Measurements from ENCODE around the gene OMD. TPM values are rescaled to one million over a fixed set of nuclear protein-coding genes. Genes with fewer than 3 reads are reported as not detected.

The OMD gene
- total and polyA plus RNA-seq, 4 donors, result 36.4 to 176 (median 99.8) TPM

DNA sequence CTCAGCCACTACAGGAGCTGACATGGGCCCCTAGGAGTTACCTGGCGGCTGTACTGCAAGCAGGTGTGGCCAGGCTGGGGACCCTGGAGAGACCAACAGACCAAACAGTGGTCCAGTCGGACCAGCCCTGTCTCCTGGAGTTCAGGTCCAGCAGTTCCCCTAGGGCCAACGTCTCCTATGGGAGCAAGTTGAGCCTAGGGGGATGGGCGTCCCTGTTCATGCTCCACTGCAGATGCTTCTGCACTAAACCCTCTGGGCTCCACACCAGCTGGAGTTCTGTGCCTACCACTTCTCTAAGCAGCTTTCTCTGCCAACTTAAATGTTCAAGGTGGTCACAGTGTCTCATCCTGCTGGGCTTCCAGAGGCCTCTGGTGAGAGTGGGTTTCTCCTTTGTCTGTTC lies 20.6 kb upstream of the OMD start:
- H3K27me3 ChIP-seq (ENCODE audit: control insufficient read depth in 1 of 2, insufficient read depth in 2 of 2, low read length in 1 of 2), result no peaks in the 10 kb centered on the region
- DNase-seq (no peak), ATAC-seq (ENCODE audit: low FRiP score) (no peak)
- H3K36me3 ChIP-seq (ENCODE audit: control insufficient read depth in 1 of 2, insufficient read depth in 2 of 2, low read length in 1 of 2), result no peaks in the 10 kb centered on the region
- 85 to 89% methylated on average over 4 of the region's 4 CpGs for WGBS, 2 donors
- no peak overlapping the region for H3K4me3 ChIP-seq (ENCODE audit: low read length in 2 of 2)
- H3K9me3 ChIP-seq (ENCODE audit: control insufficient read depth, low read length), result no peaks in the 10 kb centered on the region
- H3K27ac ChIP-seq (ENCODE audit: low read depth in 1 of 2, low read length in 2 of 2), result no peak overlapping the region
- intact Hi-C loops (cut with DNase I), result no loop called here
- H3K4me1 ChIP-seq (ENCODE audit: control insufficient read depth in 1 of 2, insufficient read depth in 2 of 2, low read length in 2 of 2), result peaks cover 0 to 2% of the 10 kb centered on the region in 2 donors

GRCh38 chr9:92440751-92441046 lies 16.4 kb upstream of the OMD start:
- intact Hi-C loops (cut with DNase I), result no loop called here
- DNase-seq (no peak), ATAC-seq (ENCODE audit: low FRiP score) (no peak)
- no peaks in the 10 kb centered on the region for H3K36me3 ChIP-seq (ENCODE audit: control insufficient read depth in 1 of 2, insufficient read depth in 2 of 2, low read length in 1 of 2)
- no peak overlapping the region for H3K4me3 ChIP-seq (ENCODE audit: low read length in 2 of 2)
- H3K27me3 ChIP-seq (ENCODE audit: control insufficient read depth in 1 of 2, insufficient read depth in 2 of 2, low read length in 1 of 2), result no peaks in the 10 kb centered on the region
- H3K27ac ChIP-seq (ENCODE audit: low read depth in 1 of 2, low read length in 2 of 2), result no peak overlapping the region
- H3K9me3 ChIP-seq (ENCODE audit: control insufficient read depth, low read length), result no peaks in the 10 kb centered on the region
- H3K4me1 ChIP-seq (ENCODE audit: control insufficient read depth in 1 of 2, insufficient read depth in 2 of 2, low read length in 2 of 2), result peaks cover 0 to 2% of the 10 kb centered on the region in 2 donors
- 91 to 92% methylated on average over 6 of the region's 6 CpGs for WGBS, 2 donors

DNA sequence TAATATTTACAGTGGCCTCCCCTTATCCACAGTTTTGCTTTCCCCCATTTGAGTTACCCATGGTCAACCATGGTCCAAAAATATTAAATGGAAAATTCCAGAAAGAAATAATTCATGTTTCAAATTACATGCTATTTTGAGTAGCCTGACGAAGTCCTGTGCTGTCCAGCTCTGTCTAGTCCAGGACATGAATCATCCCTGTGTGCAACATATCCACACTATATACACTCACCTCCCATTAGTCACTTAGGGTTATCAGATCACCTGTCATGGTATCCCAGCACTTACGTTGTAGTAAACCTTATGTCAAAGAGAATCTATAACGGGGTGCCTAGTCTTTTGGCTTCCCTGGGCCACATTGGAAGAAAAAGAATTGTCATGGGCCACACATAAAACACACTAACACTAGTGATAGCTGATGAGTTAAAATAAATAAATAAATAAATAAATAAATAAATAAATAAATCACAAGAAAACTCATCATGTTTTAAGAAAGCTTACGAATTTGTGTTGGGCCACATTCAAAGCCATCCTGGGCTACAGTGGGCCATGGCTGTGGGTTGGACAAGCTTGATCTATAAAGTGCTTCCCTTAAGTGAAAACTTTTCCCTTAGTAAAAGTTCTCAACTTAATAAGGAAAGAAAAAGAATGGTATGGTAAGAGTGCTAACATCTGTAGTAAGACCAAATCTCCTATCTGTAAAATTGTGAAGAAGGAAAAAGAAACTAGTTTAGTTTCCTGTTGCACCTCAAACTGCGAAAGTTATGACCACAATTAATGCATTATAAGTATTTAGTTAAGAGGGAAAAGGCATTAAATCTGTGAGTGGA lies 15.9 kb upstream of the OMD start:
- intact Hi-C loops (cut with DNase I), result loop anchor here (2.0 to 10.0 kb wide), 4 partner anchors 38 to 192 kb away; partner anchors contain the start of gene OGN (in 1 of the 2)
- Histone ChIP-seq H3K36me3 (ENCODE audit: control insufficient read depth in 1 of 2, insufficient read depth in 2 of 2, low read length in 1 of 2) (no peaks in the 10 kb centered on the region), H3K9me3 (ENCODE audit: control insufficient read depth, low read length) (no peaks in the 10 kb centered on the region), H3K27me3 (ENCODE audit: control insufficient read depth in 1 of 2, insufficient read depth in 2 of 2, low read length in 1 of 2) (no peaks in the 10 kb centered on the region), H3K27ac (ENCODE audit: low read depth in 1 of 2, low read length in 2 of 2) (no peak overlapping the region), H3K4me3 (ENCODE audit: low read length in 2 of 2) (no peak overlapping the region), H3K4me1 (ENCODE audit: control insufficient read depth in 1 of 2, insufficient read depth in 2 of 2, low read length in 2 of 2) (peaks cover 0 to 2% of the 10 kb centered on the region in 2 donors)
- WGBS, 2 donors, result 53 to 59% methylated on average over 5 of the region's 5 CpGs
- DNase-seq (no peak), ATAC-seq (ENCODE audit: low FRiP score) (no peak)

DNA sequence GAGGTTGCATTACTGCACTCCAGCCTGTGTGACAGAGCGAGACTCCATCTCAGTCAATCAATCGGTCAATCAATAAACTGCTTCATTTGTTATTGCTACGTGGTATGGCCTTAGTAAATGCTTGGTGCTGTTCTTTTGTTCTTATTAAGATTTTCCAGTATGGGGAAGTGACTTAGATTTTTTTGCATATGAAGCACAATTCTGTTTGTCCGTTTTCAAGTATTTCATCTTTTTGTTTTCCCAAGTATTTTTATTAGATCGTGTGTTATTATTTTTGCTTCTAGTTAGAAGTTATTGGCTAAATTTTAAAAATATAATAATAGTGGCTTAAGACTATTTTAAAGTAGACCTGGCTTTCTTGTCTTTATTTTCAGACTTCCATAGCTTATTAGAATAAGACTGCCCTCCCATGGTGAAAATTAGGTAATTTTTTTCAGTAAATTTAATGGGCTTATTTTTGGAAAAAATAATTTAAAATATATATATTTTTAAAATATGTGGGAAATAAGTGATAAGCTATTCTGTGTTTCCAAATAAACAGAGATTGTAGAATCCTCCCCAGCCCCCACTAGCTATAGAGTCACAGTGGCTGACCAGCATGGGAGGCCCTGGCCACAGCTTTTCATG lies 14.7 kb upstream of the OMD start:
- DNase-seq (no peak), ATAC-seq (ENCODE audit: low FRiP score) (no peak)
- intact Hi-C loops (cut with DNase I), result loop anchor here (2.0 to 10.0 kb wide), 4 partner anchors 37 to 193 kb away; partner anchors contain the start of gene OGN (in 1 of the 2)
- Histone ChIP-seq H3K36me3 (ENCODE audit: control insufficient read depth in 1 of 2, insufficient read depth in 2 of 2, low read length in 1 of 2) (no peaks in the 10 kb centered on the region), H3K4me1 (ENCODE audit: control insufficient read depth in 1 of 2, insufficient read depth in 2 of 2, low read length in 2 of 2) (peaks cover 0 to 2% of the 10 kb centered on the region in 2 donors), H3K27me3 (ENCODE audit: control insufficient read depth in 1 of 2, insufficient read depth in 2 of 2, low read length in 1 of 2) (no peaks in the 10 kb centered on the region), H3K4me3 (ENCODE audit: low read length in 2 of 2) (no peak overlapping the region), H3K27ac (ENCODE audit: low read depth in 1 of 2, low read length in 2 of 2) (no peak overlapping the region), H3K9me3 (ENCODE audit: control insufficient read depth, low read length) (no peaks in the 10 kb centered on the region)
- 45% methylated on average over 5 of the region's 5 CpGs for WGBS, 2 donors

DNA sequence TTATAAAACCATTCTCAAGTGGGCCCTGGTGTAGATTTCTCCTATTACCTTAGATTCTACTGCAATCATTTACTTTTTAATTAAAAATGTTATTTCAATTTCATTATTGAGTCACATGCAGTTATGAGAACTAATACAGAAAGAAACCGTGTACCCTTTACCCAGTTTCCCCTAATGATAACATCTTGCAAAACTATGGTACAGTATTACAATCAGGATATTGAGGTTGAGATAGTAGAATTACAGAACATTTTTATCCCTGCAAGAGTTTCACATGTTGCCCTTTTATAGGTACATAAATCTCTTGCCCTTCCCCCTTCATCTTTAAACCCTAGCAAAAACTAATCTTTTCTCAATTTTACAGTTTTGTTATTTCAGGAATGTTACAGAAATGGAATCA lies 11.0 kb upstream of the OMD start:
- no peak overlapping the region for H3K27ac ChIP-seq (ENCODE audit: low read depth in 1 of 2, low read length in 2 of 2)
- H3K36me3 ChIP-seq (ENCODE audit: control insufficient read depth in 1 of 2, insufficient read depth in 2 of 2, low read length in 1 of 2), result no peaks in the 10 kb centered on the region
- no peaks in the 10 kb centered on the region for H3K9me3 ChIP-seq (ENCODE audit: control insufficient read depth, low read length)
- WGBS, 2 donors, result 90 to 94% methylated on average over 1 of the region's 1 CpG
- no peak overlapping the region for H3K4me3 ChIP-seq (ENCODE audit: low read length in 2 of 2)
- no peaks in the 10 kb centered on the region for H3K27me3 ChIP-seq (ENCODE audit: control insufficient read depth in 1 of 2, insufficient read depth in 2 of 2, low read length in 1 of 2)
- H3K4me1 ChIP-seq (ENCODE audit: control insufficient read depth in 1 of 2, insufficient read depth in 2 of 2, low read length in 2 of 2), result peaks cover 0 to 2% of the 10 kb centered on the region in 2 donors
- DNase-seq, result no peak
- ATAC-seq (ENCODE audit: low FRiP score), result no peak
- intact Hi-C loops (cut with DNase I), result loop anchor here (5.0 to 10.0 kb wide), 3 partner anchors 33 to 197 kb away; partner anchors contain the start of gene OGN (in 1 of the 2)

- H3K36me3 ChIP-seq (ENCODE audit: control insufficient read depth in 1 of 2, insufficient read depth in 2 of 2, low read length in 1 of 2), result no peaks in the 10 kb centered on the region
- no peak for ATAC-seq (ENCODE audit: low FRiP score)
- intact Hi-C loops (cut with DNase I), result loop anchor here in 1 of 2 donors (10.0 kb wide), 1 partner anchor 88 kb away; no protein-coding TSS in a partner anchor
- H3K4me1 ChIP-seq (ENCODE audit: control insufficient read depth in 1 of 2, insufficient read depth in 2 of 2, low read length in 2 of 2), result no peaks in the 10 kb centered on the region
- H3K4me3 ChIP-seq (ENCODE audit: low read length in 2 of 2), result no peak overlapping the region
- H3K9me3 ChIP-seq (ENCODE audit: control insufficient read depth, low read length), result no peaks in the 10 kb centered on the region
- H3K27ac ChIP-seq (ENCODE audit: low read depth in 1 of 2, low read length in 2 of 2), result no peak overlapping the region
- no peaks in the 10 kb centered on the region for H3K27me3 ChIP-seq (ENCODE audit: control insufficient read depth in 1 of 2, insufficient read depth in 2 of 2, low read length in 1 of 2)
- WGBS, 2 donors, result 93 to 95% methylated on average over 5 of the region's 5 CpGs
- no peak for DNase-seq
These were observed 8.8 kb upstream of the OMD start for GRCh38 chr9:92432972-92433548.

DNA sequence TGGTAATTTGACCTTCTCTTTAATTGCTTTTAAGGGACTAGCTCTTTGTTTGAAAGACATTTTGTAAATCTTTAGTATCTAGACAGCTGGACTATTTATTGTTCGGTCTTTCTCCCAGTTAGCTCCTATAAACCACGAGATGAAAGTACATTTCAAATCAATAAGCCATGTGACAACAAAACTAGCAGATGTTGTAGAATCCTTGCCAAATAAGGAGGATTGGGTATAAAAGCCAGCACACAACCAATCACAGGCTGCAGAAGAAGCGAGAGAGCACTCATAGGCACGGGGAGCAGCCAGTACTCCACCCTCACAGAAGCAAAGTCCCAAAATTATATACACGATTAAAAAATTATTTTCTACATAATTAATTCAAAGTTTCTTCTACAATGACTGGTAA lies 8.1 kb upstream of the OMD start:
- ATAC-seq (ENCODE audit: low FRiP score) (no peak), DNase-seq (no peak)
- H3K27me3 ChIP-seq (ENCODE audit: control insufficient read depth in 1 of 2, insufficient read depth in 2 of 2, low read length in 1 of 2), result no peaks in the 10 kb centered on the region
- peaks cover 0 to 3% of the 10 kb centered on the region in 2 donors for H3K4me1 ChIP-seq (ENCODE audit: control insufficient read depth in 1 of 2, insufficient read depth in 2 of 2, low read length in 2 of 2)
- no peak overlapping the region for H3K4me3 ChIP-seq (ENCODE audit: low read length in 2 of 2)
- no peak overlapping the region for H3K27ac ChIP-seq (ENCODE audit: low read depth in 1 of 2, low read length in 2 of 2)
- H3K36me3 ChIP-seq (ENCODE audit: control insufficient read depth in 1 of 2, insufficient read depth in 2 of 2, low read length in 1 of 2), result no peaks in the 10 kb centered on the region
- no peaks in the 10 kb centered on the region for H3K9me3 ChIP-seq (ENCODE audit: control insufficient read depth, low read length)
- WGBS, 2 donors, result 92% methylated on average over 5 of the region's 5 CpGs
- intact Hi-C loops (cut with DNase I), result loop anchor here in 1 of 2 donors (10.0 kb wide), 1 partner anchor 88 kb away; no protein-coding TSS in a partner anchor

GRCh38 chr9:92429836-92430235 lies 5.6 kb upstream of the OMD start:
- Histone ChIP-seq H3K4me3 (ENCODE audit: low read length in 2 of 2) (no peak overlapping the region), H3K36me3 (ENCODE audit: control insufficient read depth in 1 of 2, insufficient read depth in 2 of 2, low read length in 1 of 2) (no peaks in the 10 kb centered on the region), H3K27me3 (ENCODE audit: control insufficient read depth in 1 of 2, insufficient read depth in 2 of 2, low read length in 1 of 2) (no peaks in the 10 kb centered on the region), H3K4me1 (ENCODE audit: control insufficient read depth in 1 of 2, insufficient read depth in 2 of 2, low read length in 2 of 2) (peaks cover 2 to 3% of the 10 kb centered on the region in 2 donors), H3K9me3 (ENCODE audit: control insufficient read depth, low read length) (no peaks in the 10 kb centered on the region), H3K27ac (ENCODE audit: low read depth in 1 of 2, low read length in 2 of 2) (no peak overlapping the region)
- ATAC-seq (ENCODE audit: low FRiP score), result no peak
- intact Hi-C loops (cut with DNase I), result loop anchor here in 1 of 2 donors (10.0 kb wide), 1 partner anchor 85 kb away; no protein-coding TSS in a partner anchor
- DNase-seq, result no peak
- WGBS, 2 donors, result 77 to 98% methylated on average over 2 of the region's 2 CpGs
